Smooth muscle cell (in vitro differentiated cells): ENCODE data around the gene SRRM3. TPM values are rescaled to one million over a fixed set of nuclear protein-coding genes. Genes with fewer than 3 reads are reported as not detected.

Source experiments
- DNase-seq: peaks from one replicate; lab custom pipeline; 2025; ENCODE audit not compliant: unreplicated experiment; lab: John Stamatoyannopoulos, UW
- H2AFZ ChIP-seq: fragments of 200-600 bp; sonication (generic); 2 replicates; pipeline ENCODE4 v1.6.0; 2016; ENCODE audit warnings: antibody characterized with exemption, low read depth, mild to moderate bottlenecking
- H3F3A ChIP-seq: fragments of 200-600 bp; sonication (generic); 2 replicates; pipeline ENCODE4 v1.6.0; 2017; ENCODE audit warnings: antibody characterized with exemption, low read depth
- H3K27ac ChIP-seq: fragments of 200-600 bp; sonication (generic); 2 replicates; pipeline ENCODE4 v1.5.1; 2016; ENCODE audit warnings: low read depth, mild to moderate bottlenecking
- H3K27me3 ChIP-seq: fragments of 200-600 bp; sonication (generic); 2 replicates; pipeline ENCODE4 v1.6.1; 2016; ENCODE audit warnings: low read depth, mild to moderate bottlenecking
- H3K36me3 ChIP-seq: fragments of 200-600 bp; sonication (generic); 2 replicates; pipeline ENCODE4 v1.5.1; 2016; ENCODE audit warnings: low read depth
- H3K4me1 ChIP-seq: fragments of 200-600 bp; sonication (generic); 2 replicates; pipeline ENCODE4 v1.5.1; 2016; ENCODE audit warnings: low read depth
- H3K4me2 ChIP-seq: fragments of 200-600 bp; sonication (generic); 2 replicates; pipeline ENCODE4 v1.6.0; 2016; ENCODE audit warnings: mild to moderate bottlenecking
- H3K4me3 ChIP-seq: fragments of 200-600 bp; sonication (generic); 2 replicates; pipeline ENCODE4 v1.5.1; 2016; ENCODE audit warnings: mild to moderate bottlenecking
- H3K79me2 ChIP-seq: fragments of 200-600 bp; sonication (generic); 2 replicates; pipeline ENCODE4 v1.6.0; 2016; ENCODE audit warnings: low read depth, mild to moderate bottlenecking
- H3K9ac ChIP-seq: fragments of 200-600 bp; sonication (generic); 2 replicates; pipeline ENCODE4 v1.6.0; 2016; ENCODE audit warnings: low read depth
- H3K9me3 ChIP-seq: fragments of 200-600 bp; sonication (generic); replicated peaks from 2 replicates; pipeline ENCODE4 v1.5.1; 2016; ENCODE audit warnings: low read depth
- H4K20me1 ChIP-seq: fragments of 200-600 bp; sonication (generic); 2 replicates; pipeline ENCODE4 v1.6.0; 2016; ENCODE audit warnings: low read depth
- CTCF ChIP-seq: fragments of 200-600 bp; sonication (generic); IDR thresholded peaks from 2 replicates; pipeline ENCODE4 v1.5.1; 2017; ENCODE audit warnings: borderline replicate concordance, mild to moderate bottlenecking, antibody characterized with exemption; ENCODE audit not compliant: insufficient read depth, poor library complexity, severe bottlenecking
- WGBS: methylation state at CpG from one replicate; pipeline ENCODE4 v1.1.7; 2016; ENCODE audit warnings: low lambda C conversion rate; 5-methylcytosine and 5-hydroxymethylcytosine counted together
- polyA plus RNA-seq: library from polyadenylated mRNA; unstranded; fragments of >200 nt; fragmentation: Nextera tagmentation; extraction: Ambion mirVana; gene quantifications from 2 replicates; pipeline ENCODE4 v1.2.1, GENCODE V29; 2016
- total RNA-seq: library from RNA; depleted of rRNA; stranded (reverse); fragments of >200 nt; gene quantifications from 2 replicates; pipeline ENCODE4 v1.2.3, GENCODE V29; 2014

SRRM3 gene
- total and polyA plus RNA-seq, 2 experiments from 2014 or later: 3.6 to 10.9 TPM

DNA sequence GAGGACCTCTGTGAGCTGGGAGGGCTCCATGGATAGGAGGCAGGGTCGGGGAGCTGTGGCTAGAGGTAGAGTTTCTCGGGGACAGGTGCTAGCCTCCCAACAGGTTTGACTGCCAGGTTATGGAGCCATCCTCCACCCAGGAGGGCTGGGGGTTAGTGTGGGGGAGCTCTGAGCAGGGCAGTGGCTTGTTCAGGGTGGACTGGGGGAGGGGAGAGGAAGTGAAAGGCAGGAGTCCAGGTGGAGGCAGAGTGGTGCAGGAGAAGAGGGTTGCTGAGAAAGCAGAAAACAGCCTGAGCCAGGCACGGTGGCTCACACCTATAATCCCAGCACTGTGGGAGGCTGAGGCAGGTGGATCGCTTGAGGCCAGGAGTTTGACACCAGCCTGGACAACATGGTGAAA lies 60.2 kb downstream of the SRRM3 start:
- no peaks in the 10 kb centered on the region for H3F3A ChIP-seq
- peaks cover 3% of the 10 kb centered on the region for H3K4me1 ChIP-seq
- no peak for TF ChIP-seq CTCF
- no peak overlapping the region for H2AFZ ChIP-seq
- H3K4me3 ChIP-seq: no peak overlapping the region
- 70% methylated on average over 4 of the region's 4 CpGs for WGBS
- no peak for DNase-seq
- no peaks in the 10 kb centered on the region for H3K36me3 ChIP-seq
- H3K9ac ChIP-seq: no peak overlapping the region
- no peaks in the 10 kb centered on the region for H3K9me3 ChIP-seq
- H3K4me2 ChIP-seq: no peak overlapping the region
- H3K27ac ChIP-seq: no peak overlapping the region
- H3K27me3 ChIP-seq: peaks cover 5% of the 10 kb centered on the region
- H4K20me1 ChIP-seq: no peaks in the 10 kb centered on the region
- no peaks in the 10 kb centered on the region for H3K79me2 ChIP-seq

DNA sequence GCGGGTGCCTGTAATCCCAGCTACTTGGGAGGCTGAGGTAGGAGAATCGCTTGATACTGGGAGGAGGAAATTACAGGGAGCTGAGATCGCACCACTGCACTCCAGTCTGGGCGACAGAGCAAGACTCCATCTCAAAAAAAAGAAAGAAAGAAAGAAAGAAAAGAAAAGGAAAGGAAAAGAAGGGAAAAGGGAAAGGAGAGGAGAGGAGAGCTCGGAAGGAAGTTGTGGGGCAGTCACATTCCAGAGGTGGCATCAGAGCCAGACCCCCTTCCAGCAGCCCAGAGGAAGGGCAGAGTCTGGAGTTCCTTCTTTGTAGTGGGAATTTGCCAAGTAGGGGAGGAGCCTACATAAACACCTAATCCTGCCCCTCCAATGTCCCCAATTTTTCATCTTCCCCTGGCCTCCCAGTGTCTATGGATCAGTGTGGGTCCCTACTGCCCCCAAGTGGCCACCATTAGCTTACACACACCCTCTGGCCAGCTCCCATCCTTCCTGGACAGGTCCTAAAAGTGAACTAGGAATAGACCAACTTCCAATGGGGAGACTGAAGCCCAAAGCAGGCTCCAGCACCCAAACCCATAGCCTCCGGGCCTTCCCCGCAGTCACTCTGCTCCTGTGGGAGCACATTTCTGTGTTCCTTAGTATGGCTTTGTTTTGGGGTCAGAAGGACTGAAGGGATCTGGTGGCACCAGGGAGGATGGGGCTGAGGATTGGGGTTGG lies 61.1 kb downstream of the SRRM3 start:
- no peak for DNase-seq

DNA sequence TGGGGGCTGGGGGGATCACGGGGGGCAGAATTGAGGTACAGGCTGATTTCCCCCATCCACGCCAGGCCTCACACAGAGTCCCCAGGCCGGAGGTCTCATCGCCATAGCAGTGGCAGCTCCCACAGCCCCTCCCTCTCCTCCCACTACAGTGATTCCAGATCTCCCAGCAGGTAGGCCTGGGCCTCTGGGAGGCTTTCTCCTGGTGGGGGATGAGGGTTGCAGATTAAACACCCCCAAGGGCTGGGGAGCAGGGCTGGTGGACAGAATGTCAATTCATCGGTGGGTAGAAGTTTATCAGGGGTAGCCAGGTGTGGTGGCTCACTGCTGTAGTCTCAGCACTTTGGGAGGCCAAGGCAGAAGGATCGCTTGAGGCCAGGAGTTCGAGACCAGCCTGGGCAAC lies 63.6 kb downstream of the SRRM3 start:
- Histone ChIP-seq H2AFZ (no peak overlapping the region), H3K27me3 (peaks cover 33% of the 10 kb centered on the region), H3K4me2 (no peak overlapping the region), H3K36me3 (no peaks in the 10 kb centered on the region), H3K4me1 (peaks cover 12% of the 10 kb centered on the region), H3K27ac (no peak overlapping the region), H3K9ac (no peak overlapping the region), H3K79me2 (no peaks in the 10 kb centered on the region), H3F3A (no peaks in the 10 kb centered on the region), H3K4me3 (no peak overlapping the region), H3K9me3 (no peaks in the 10 kb centered on the region), H4K20me1 (no peaks in the 10 kb centered on the region)
- WGBS: 94% methylated on average over 7 of the region's 7 CpGs
- TF ChIP-seq CTCF: no peak
- DNase-seq: no peak

More for the DNA sequence above, 61.1 kb downstream of the SRRM3 start:
- Histone ChIP-seq H4K20me1 (no peaks in the 10 kb centered on the region), H3K4me1 (peaks cover 6% of the 10 kb centered on the region), H3K27me3 (peaks cover 14% of the 10 kb centered on the region), H3F3A (no peaks in the 10 kb centered on the region), H3K9me3 (no peaks in the 10 kb centered on the region), H2AFZ (no peak overlapping the region), H3K4me2 (no peak overlapping the region), H3K4me3 (no peak overlapping the region), H3K9ac (no peak overlapping the region), H3K36me3 (no peaks in the 10 kb centered on the region), H3K79me2 (no peaks in the 10 kb centered on the region), H3K27ac (no peak overlapping the region)
- WGBS: 69% methylated on average over 7 of the region's 7 CpGs
- TF ChIP-seq CTCF: peak; percentile 56
